ENCODE data around the gene FCGR2B. TPM values are rescaled to one million over a fixed set of nuclear protein-coding genes. Genes with fewer than 3 reads are reported as not detected.

FCGR2B gene
- total RNA-seq, 1 experiment from 2014 or later = not detected

GRCh38 chr1:161722406-161722805, 59.5 kb downstream of the FCGR2B start:
- H3K9ac ChIP-seq (ENCODE audit: extremely low read depth, insufficient read length, low read length) = no peak overlapping the region
- Mint-ChIP-seq H3K27me3 (ENCODE audit: low read depth) (peaks cover 60% of the 10 kb centered on the region), H3K36me3 (ENCODE audit: insufficient read depth in 1 of 3, low read depth in 3 of 3) (peaks cover 0 to 2% (median 0%) of the 10 kb centered on the region in 3 experiments; a peak in 2 of 7 replicates), H3K9me3 (no peaks in the 10 kb centered on the region; a peak in 1 of 5 replicates), H3K4me1 (peaks cover 5 to 9% of the 10 kb centered on the region in 2 experiments), H3K4me3 (no peak overlapping the region), H3K27ac (no peak overlapping the region)
- H3K27ac ChIP-seq (ENCODE audit: insufficient read length, low read depth, low read length) = no peak overlapping the region
- H4K20me1 ChIP-seq (ENCODE audit: control insufficient read depth, insufficient read depth, insufficient read length) = no peaks in the 10 kb centered on the region
- H3K18ac ChIP-seq (ENCODE audit: insufficient read length, low read depth, low read length) = no peak overlapping the region
- no peak overlapping the region for H2BK5ac ChIP-seq (ENCODE audit: insufficient read length, low read length)
- H3K14ac ChIP-seq (ENCODE audit: insufficient read depth, low read length) = no peak overlapping the region
- H3K79me1 ChIP-seq (ENCODE audit: insufficient read depth, low read depth, low read length, poor library complexity, severe bottlenecking) = no peaks in the 10 kb centered on the region
- no peak overlapping the region for H2BK120ac ChIP-seq (ENCODE audit: low read depth, low read length, poor library complexity, severe bottlenecking)
- peaks cover 9% of the 10 kb centered on the region for H3K23me2 ChIP-seq (ENCODE audit: insufficient read length, low read depth, low read length, poor library complexity, severe bottlenecking)
- no peak for DNase-seq
- H4K8ac ChIP-seq (replicated peaks; ENCODE audit: insufficient read length, low read depth, low read length) = no peak overlapping the region
- no peak overlapping the region for H2AFZ ChIP-seq (ENCODE audit: low read length)
- WGBS (ENCODE audit: extremely low coverage, insufficient read length, low lambda C conversion rate) = no CpG with 5 or more reads among the region's 1 CpG
- H3K4me1 ChIP-seq (ENCODE audit: insufficient read depth, low read length) = no peaks in the 10 kb centered on the region
- H2AK5ac ChIP-seq (ENCODE audit: insufficient read length, low read length) = no peak overlapping the region
- H2BK12ac ChIP-seq (ENCODE audit: insufficient read length, low read depth, low read length) = no peak overlapping the region
- H3K23ac ChIP-seq (ENCODE audit: insufficient read length, low read depth, low read length) = no peak overlapping the region
- no peak overlapping the region for H4K91ac ChIP-seq (ENCODE audit: insufficient read length, low read depth, low read length)
- H3K79me2 ChIP-seq (ENCODE audit: insufficient read depth, low read length) = no peaks in the 10 kb centered on the region
- H2BK20ac ChIP-seq (ENCODE audit: low read depth, low read length, poor library complexity, severe bottlenecking) = no peak overlapping the region
- no peak overlapping the region for H4K5ac ChIP-seq (ENCODE audit: insufficient read length, low read depth, low read length)
- no peak overlapping the region for H2BK15ac ChIP-seq (ENCODE audit: low read depth, low read length)
- H3K27me3 ChIP-seq (ENCODE audit: insufficient read depth, low read length) = peaks cover 14% of the 10 kb centered on the region; the same call in 1 of the 2 replicates
- no peak for TF ChIP-seq CTCF (conservative IDR thresholded peaks at IDR 0.05)
- H3T11ph ChIP-seq (ENCODE audit: low read length) = no peak overlapping the region
- H3K9me3 ChIP-seq (ENCODE audit: control insufficient read depth, low read depth, low read length) = no peaks in the 10 kb centered on the region
- no peak overlapping the region for H3K56ac ChIP-seq (ENCODE audit: insufficient read length, low read depth, low read length)
- no peak overlapping the region for H3K4ac ChIP-seq (ENCODE audit: low read depth, low read length)
- H3K4me2 ChIP-seq (ENCODE audit: insufficient read depth, insufficient read length, low read length) = no peak overlapping the region

Measured in H9 (cell line).